Loucy (cell line): ENCODE measurements around the gene ANKRD13C.

ENCODE experiments used
- H2AFZ ChIP-seq: fragments of 200-600 bp; sonication (generic); 2 replicates; pipeline ENCODE4 v1.6.0; 2016; ENCODE audit warnings: antibody characterized with exemption, mild to moderate bottlenecking, low read length, moderate library complexity
- H3F3A ChIP-seq: fragments of 200-600 bp; 2 replicates; pipeline ENCODE4 v1.6.0; 2016; ENCODE audit warnings: antibody characterized with exemption, low read depth, mild to moderate bottlenecking
- H3K27me3 ChIP-seq: fragments of 200-600 bp; sonication (generic); 2 replicates; pipeline ENCODE4 v1.6.1; 2014; ENCODE audit warnings: low read length, mild to moderate bottlenecking; ENCODE audit not compliant: insufficient read depth, poor library complexity, severe bottlenecking
- H3K36me3 ChIP-seq: fragments of 200-600 bp; sonication (generic); 2 replicates; pipeline ENCODE4 v1.6.1; 2016; ENCODE audit warnings: low read length; ENCODE audit not compliant: insufficient read depth
- H3K4me1 ChIP-seq: fragments of 200-600 bp; sonication (generic); 2 replicates; pipeline ENCODE4 v1.5.1; 2014; ENCODE audit warnings: low read length, mild to moderate bottlenecking; ENCODE audit not compliant: insufficient read depth, poor library complexity, severe bottlenecking
- H3K4me2 ChIP-seq: fragments of 200-600 bp; sonication (generic); 2 replicates; pipeline ENCODE4 v1.6.0; 2014; ENCODE audit warnings: antibody characterized with exemption, low read length, low read depth, mild to moderate bottlenecking; ENCODE audit not compliant: poor library complexity, severe bottlenecking
- H3K4me3 ChIP-seq: fragments of 200-600 bp; sonication (generic); 2 replicates; pipeline ENCODE4 v1.5.1; 2014; ENCODE audit warnings: low read length, mild to moderate bottlenecking, mixed read lengths; ENCODE audit not compliant: poor library complexity, severe bottlenecking
- H3K79me2 ChIP-seq: fragments of 200-600 bp; sonication (generic); 2 replicates; pipeline ENCODE4 v1.6.1; 2014; ENCODE audit warnings: low read length; ENCODE audit not compliant: insufficient read depth
- H3K9ac ChIP-seq: fragments of 200-600 bp; sonication (generic); 2 replicates; pipeline ENCODE4 v1.6.0; 2014; ENCODE audit warnings: mild to moderate bottlenecking, low read depth, low read length, moderate library complexity; ENCODE audit not compliant: poor library complexity, severe bottlenecking
- H3K9me2 ChIP-seq: fragments of 200-600 bp; sonication (generic); replicated peaks from 2 replicates; pipeline ENCODE4 v1.6.1; 2016; ENCODE audit warnings: low read depth, low read length, mixed read lengths
- H3K9me3 ChIP-seq: fragments of 200-600 bp; sonication (generic); 2 replicates; pipeline ENCODE4 v1.6.1; 2014; ENCODE audit warnings: mild to moderate bottlenecking, antibody characterized with exemption, low read length, low read depth; ENCODE audit not compliant: insufficient read depth
- H4K20me1 ChIP-seq: fragments of 200-600 bp; sonication (generic); 2 replicates; pipeline ENCODE4 v1.6.0; 2014; ENCODE audit warnings: antibody characterized with exemption, low read length, mild to moderate bottlenecking; ENCODE audit not compliant: insufficient read depth, poor library complexity, severe bottlenecking
- EZH2phosphoT487 ChIP-seq: fragments of 200-600 bp; IDR thresholded peaks from 2 replicates; pipeline ENCODE4 v1.6.1; 2018; ENCODE audit warnings: antibody characterized with exemption, mild to moderate bottlenecking, moderate library complexity, borderline replicate concordance
- TF ChIP-seq, protein P1 (sequence below): fragments of 200-600 bp; sonication (generic); conservative IDR thresholded peaks from 2 replicates; pipeline ENCODE4 v1.5.1; 2014; ENCODE audit warnings: mild to moderate bottlenecking, antibody characterized with exemption, low read length

Gene ANKRD13C

DNA sequence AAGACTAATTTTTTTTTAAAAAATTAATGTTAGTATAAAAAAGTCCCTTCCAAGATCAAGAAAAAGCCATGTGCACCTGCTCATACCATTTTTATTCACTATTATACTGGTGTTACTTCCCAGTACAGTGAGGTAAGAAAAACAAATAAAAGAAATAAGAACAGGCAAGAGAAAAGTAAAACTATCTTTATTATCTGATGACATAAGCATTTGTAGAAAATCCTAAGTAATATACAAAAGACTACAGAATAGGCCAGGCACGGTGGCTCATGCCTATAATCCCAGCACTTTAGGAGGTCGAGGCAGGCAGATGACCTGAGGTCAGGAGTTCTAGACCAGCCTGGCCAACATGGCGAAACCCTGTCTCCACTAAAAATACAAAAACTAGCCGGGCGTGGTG is 68.1 kb downstream of the ANKRD13C start:
- H3K9me3 ChIP-seq: no peaks in the 10 kb centered on the region
- no peak overlapping the region for H2AFZ ChIP-seq
- no peaks in the 10 kb centered on the region for H3K27me3 ChIP-seq

DNA sequence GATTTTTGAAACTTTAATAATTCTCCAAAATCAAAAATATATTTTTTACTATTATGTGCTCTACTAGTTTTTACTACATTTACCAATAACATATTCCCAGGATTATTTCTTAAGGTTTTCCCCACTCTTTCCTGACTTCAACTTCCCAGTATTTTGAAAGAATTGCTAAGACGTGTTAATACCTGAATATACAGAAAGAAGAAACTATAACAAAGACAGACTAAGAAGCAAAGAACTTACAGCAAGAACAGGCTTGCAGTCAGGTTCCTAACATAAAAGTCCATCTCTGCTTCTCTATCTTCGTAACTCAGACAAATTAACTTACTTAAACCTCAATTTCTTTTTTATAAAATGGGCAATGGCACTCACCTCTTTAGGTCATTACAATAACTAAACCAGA is 70.2 kb downstream of the ANKRD13C start:
- Histone ChIP-seq H3K4me3 (no peak overlapping the region), H3K36me3 (peaks cover 20% of the 10 kb centered on the region; the same call in 1 of the 2 replicates), H4K20me1 (no peaks in the 10 kb centered on the region), H3K27me3 (no peaks in the 10 kb centered on the region), H3K4me1 (no peaks in the 10 kb centered on the region), H3K9me2 (no peaks in the 10 kb centered on the region), H3K79me2 (no peaks in the 10 kb centered on the region), H3K9me3 (no peaks in the 10 kb centered on the region), H2AFZ (no peak overlapping the region), H3K9ac (no peak overlapping the region), H3F3A (no peaks in the 10 kb centered on the region), H3K4me2 (no peak overlapping the region)
- TF ChIP-seq, protein P1, sequence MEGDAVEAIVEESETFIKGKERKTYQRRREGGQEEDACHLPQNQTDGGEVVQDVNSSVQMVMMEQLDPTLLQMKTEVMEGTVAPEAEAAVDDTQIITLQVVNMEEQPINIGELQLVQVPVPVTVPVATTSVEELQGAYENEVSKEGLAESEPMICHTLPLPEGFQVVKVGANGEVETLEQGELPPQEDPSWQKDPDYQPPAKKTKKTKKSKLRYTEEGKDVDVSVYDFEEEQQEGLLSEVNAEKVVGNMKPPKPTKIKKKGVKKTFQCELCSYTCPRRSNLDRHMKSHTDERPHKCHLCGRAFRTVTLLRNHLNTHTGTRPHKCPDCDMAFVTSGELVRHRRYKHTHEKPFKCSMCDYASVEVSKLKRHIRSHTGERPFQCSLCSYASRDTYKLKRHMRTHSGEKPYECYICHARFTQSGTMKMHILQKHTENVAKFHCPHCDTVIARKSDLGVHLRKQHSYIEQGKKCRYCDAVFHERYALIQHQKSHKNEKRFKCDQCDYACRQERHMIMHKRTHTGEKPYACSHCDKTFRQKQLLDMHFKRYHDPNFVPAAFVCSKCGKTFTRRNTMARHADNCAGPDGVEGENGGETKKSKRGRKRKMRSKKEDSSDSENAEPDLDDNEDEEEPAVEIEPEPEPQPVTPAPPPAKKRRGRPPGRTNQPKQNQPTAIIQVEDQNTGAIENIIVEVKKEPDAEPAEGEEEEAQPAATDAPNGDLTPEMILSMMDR: no peak
- TF ChIP-seq EZH2phosphoT487: no peak

More for the DNA sequence above, 68.1 kb downstream of the ANKRD13C start:
- no peaks in the 10 kb centered on the region for H3K79me2 ChIP-seq
- H3K9ac ChIP-seq: no peak overlapping the region
- H4K20me1 ChIP-seq: no peaks in the 10 kb centered on the region
- H3K4me2 ChIP-seq: no peak overlapping the region
- no peaks in the 10 kb centered on the region for H3K4me1 ChIP-seq
- no peak overlapping the region for H3K4me3 ChIP-seq
- H3K36me3 ChIP-seq: peaks cover 32% of the 10 kb centered on the region; the same call in 1 of the 2 replicates
- TF ChIP-seq, protein P1: no peak
- no peaks in the 10 kb centered on the region for H3K9me2 ChIP-seq
- no peaks in the 10 kb centered on the region for H3F3A ChIP-seq

DNA sequence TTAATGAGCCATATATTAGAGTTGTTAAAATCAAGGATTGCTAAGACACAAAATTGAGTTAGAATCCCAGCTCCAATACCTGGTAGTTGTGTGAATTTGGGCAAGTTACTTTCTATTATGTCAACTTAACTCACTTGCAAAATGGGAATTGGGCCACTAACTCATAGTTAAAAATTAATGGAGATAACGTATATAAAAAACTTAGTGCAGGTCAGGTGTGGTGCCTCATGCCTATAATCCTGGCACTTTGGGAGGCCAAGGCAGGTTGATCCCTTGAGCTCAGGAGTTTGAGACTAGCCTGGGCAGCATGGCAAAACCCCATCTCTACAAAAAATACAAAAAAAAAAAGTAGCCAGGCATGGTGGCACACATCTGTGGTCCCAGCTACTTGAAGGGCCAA is 75.8 kb downstream of the ANKRD13C start:
- Histone ChIP-seq H3K36me3 (peaks cover 23% of the 10 kb centered on the region; the same call in 1 of the 2 replicates), H3K9me3 (no peaks in the 10 kb centered on the region)

More for the DNA sequence above, 75.8 kb downstream of the ANKRD13C start:
- no peaks in the 10 kb centered on the region for H4K20me1 ChIP-seq
- TF ChIP-seq, protein P1: no peak
- TF ChIP-seq EZH2phosphoT487: no peak
- no peak overlapping the region for H3K4me3 ChIP-seq
- no peaks in the 10 kb centered on the region for H3K9me2 ChIP-seq
- no peak overlapping the region for H3K4me2 ChIP-seq
- no peaks in the 10 kb centered on the region for H3K79me2 ChIP-seq
- H2AFZ ChIP-seq: no peak overlapping the region
- no peaks in the 10 kb centered on the region for H3K27me3 ChIP-seq
- H3F3A ChIP-seq: no peaks in the 10 kb centered on the region
- no peaks in the 10 kb centered on the region for H3K4me1 ChIP-seq
- no peak overlapping the region for H3K9ac ChIP-seq
